H1 (cell line): ENCODE results near the gene CCDC154. TPM values are rescaled to one million over a fixed set of nuclear protein-coding genes. Genes with fewer than 3 reads are reported as not detected.

Source experiments
- CHD1 ChIP-seq: IDR thresholded peaks from 2 replicates; pipeline ENCODE4 v1.6.1; 2012; ENCODE audit warnings: low read depth, low read length, improper control_type of control experiment
- CHD7 ChIP-seq: fragments of 300-600 bp; sonication (generic); IDR thresholded peaks from 2 replicates; pipeline ENCODE4 v1.7.1; 2012; ENCODE audit warnings: low read length, moderate library complexity, mild to moderate bottlenecking, inconsistent platforms; ENCODE audit not compliant: insufficient replicate concordance
- polyA plus RNA-seq, 7 experiments: library from polyadenylated mRNA; depleted of rRNA in 3 of 7; stranded (reverse) in 5 of 7; unstranded in 2 of 7; fragments of >200 nt in 5 of 7; fragments of 200-250 nt in 2 of 7; gene quantifications; 1 replicate in 5 of 7; 2 replicates in 1 of 7; 4 replicates in 1 of 7; pipeline versions ENCODE4 v1.2.1 to v1.2.3, GENCODE V29; 2011 to 2013; ENCODE audit warnings: missing spikeins in 2 of 7, mixed read lengths in 2 of 7
- total RNA-seq: library from RNA; stranded (reverse); fragmentation: NEBNext Ultra II Directional; extraction: Animal tissue kit (Norgen Biotek cat#: 25700); gene quantifications from 2 replicates; pipeline ENCODE4 v1.2.1, GENCODE V29; 2021

CCDC154 gene
- total and polyA plus RNA-seq, 2 of the 8 experiments (the other 6 are each of a cell fraction or from before 2014, with no cell fraction given), result 0.15 to 0.88 TPM

DNA sequence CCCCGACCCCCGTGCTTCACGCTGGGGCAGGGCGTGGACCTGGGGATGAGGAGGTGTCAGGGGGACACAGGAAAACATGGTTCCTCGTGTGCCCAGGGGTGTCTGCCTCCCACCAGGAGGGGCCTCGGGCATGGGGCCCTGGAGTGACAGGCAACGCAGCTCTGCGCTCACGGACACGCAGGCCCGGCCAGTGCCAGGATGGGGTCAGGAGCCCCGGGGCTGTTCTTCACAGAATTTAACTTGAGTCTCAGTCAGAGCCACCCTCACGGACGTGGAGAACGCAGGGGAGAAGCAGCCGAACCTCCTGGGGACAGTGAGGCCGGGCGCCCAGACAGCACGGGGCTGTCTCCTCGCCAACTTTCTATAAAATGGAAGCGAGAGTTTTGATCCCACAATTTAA, 46.6 kb downstream of the CCDC154 start (continued):
- no peak for TF ChIP-seq CHD1
- TF ChIP-seq CHD7, result no peak
